HepG2 (cell line): Measurements from ENCODE around the gene RNF149. TPM values are rescaled to one million over a fixed set of nuclear protein-coding genes. Genes with fewer than 3 reads are reported as not detected.

Source experiments
- GLI4 ChIP-seq: sonication (generic); formaldehyde crosslinking; IDR thresholded peaks from 2 replicates; pipeline ENCODE4 v1.5.1; 2020; ENCODE audit warnings: missing genetic modification reagents, mild to moderate bottlenecking, moderate library complexity, borderline replicate concordance
- KMT2A ChIP-seq: sonication (generic); formaldehyde crosslinking; IDR thresholded peaks from 2 replicates; pipeline ENCODE4 v1.4.0; 2020; ENCODE audit warnings: missing genetic modification reagents
- MAFK ChIP-seq, 2 experiments: IDR thresholded peaks in 1 of 2; conservative IDR thresholded peaks in 1 of 2; 2 replicates each; pipeline ENCODE4 v1.6.1; 2011; ENCODE audit warnings: improper control_type of control experiment in 2 of 2, low read length in 2 of 2
- MBD4 ChIP-seq: IDR thresholded peaks from 2 replicates; pipeline ENCODE4 v1.6.1; 2012; ENCODE audit warnings: low read length, inconsistent platforms, borderline replicate concordance
- PAF1 ChIP-seq: IDR thresholded peaks from 2 replicates; pipeline ENCODE4 v1.6.1; 2016; ENCODE audit warnings: missing genetic modification reagents, missing compliant biosample characterization
- POLR2AphosphoS5 ChIP-seq: IDR thresholded peaks from 2 replicates; pipeline ENCODE4 v1.6.1; 2012; ENCODE audit warnings: low read depth, low read length
- POLR2G ChIP-seq: fragments of 200-400 bp; formaldehyde crosslinking; IDR thresholded peaks from 2 replicates; pipeline ENCODE4 v1.6.1; 2018; ENCODE audit warnings: mild to moderate bottlenecking, low read depth, low read length, moderate library complexity
- RBM22 ChIP-seq: fragments of 200-400 bp; formaldehyde crosslinking; optimal IDR thresholded peaks from 2 replicates; pipeline ENCODE3; 2017; ENCODE audit warnings: mild to moderate bottlenecking, low read length, moderate library complexity
- TOE1 ChIP-seq: sonication (generic); formaldehyde crosslinking; IDR thresholded peaks from 2 replicates; pipeline ENCODE4 v1.4.0; 2020; ENCODE audit warnings: mild to moderate bottlenecking, missing genetic modification reagents
- ZBTB2 ChIP-seq: sonication (generic); formaldehyde crosslinking; IDR thresholded peaks from 2 replicates; pipeline ENCODE4 v1.8.0; 2022; ENCODE audit warnings: low read depth, missing genetic modification reagents
- ZNF224 ChIP-seq: sonication (generic); formaldehyde crosslinking; IDR thresholded peaks from 2 replicates; pipeline ENCODE4 v1.5.0; 2020; ENCODE audit warnings: mild to moderate bottlenecking, missing genetic modification reagents
- ZNF256 ChIP-seq: sonication (generic); formaldehyde crosslinking; conservative IDR thresholded peaks from 2 replicates; pipeline ENCODE4 v1.4.0; 2020; ENCODE audit warnings: missing genetic modification reagents
- ZNF281 ChIP-seq: sonication (generic); formaldehyde crosslinking; IDR thresholded peaks from 2 replicates; pipeline ENCODE4 v1.4.0; 2020; ENCODE audit warnings: missing genetic modification reagents, borderline replicate concordance
- ZNF318 ChIP-seq: sonication (generic); formaldehyde crosslinking; IDR thresholded peaks from 2 replicates; pipeline ENCODE4 v1.4.0; 2020; ENCODE audit warnings: mild to moderate bottlenecking, missing genetic modification reagents
- ZNF501 ChIP-seq: sonication (generic); formaldehyde crosslinking; IDR thresholded peaks from 2 replicates; pipeline ENCODE4 v1.5.1; 2020; ENCODE audit warnings: mild to moderate bottlenecking, moderate library complexity, missing genetic modification reagents
- ZNF558 ChIP-seq: sonication (generic); formaldehyde crosslinking; IDR thresholded peaks from 2 replicates; pipeline ENCODE4 v1.9.0; 2022; ENCODE audit warnings: mild to moderate bottlenecking, missing genetic modification reagents, borderline replicate concordance
- polyA plus RNA-seq, 8 experiments: library from polyadenylated mRNA; depleted of rRNA in 3 of 8; stranded (reverse) in 7 of 8; unstranded in 1 of 8; fragments of >200 nt; fragmentation: Illumina TruSeq in 4 of 8; extraction: Trizol in 4 of 8; gene quantifications; 2 replicates each; pipeline versions ENCODE4 v1.2.1 to v1.2.3, GENCODE V29; 2011 to 2016; ENCODE audit warnings: low read depth in 4 of 8, missing spikeins in 1 of 8, mixed read lengths in 1 of 8; ENCODE audit not compliant: insufficient read depth in 1 of 8
- total RNA-seq, 5 experiments: library from RNA; depleted of rRNA; stranded (reverse); fragments of >200 nt; fragmentation: Illumina TruSeq; extraction: Trizol; gene quantifications; 2 replicates each; pipeline ENCODE4 v1.2.3, GENCODE V29; 2016; ENCODE audit warnings: low read depth in 1 of 5

Gene RNF149
- total and polyA plus RNA-seq, 2 of the 13 experiments (the other 11 are each of a cell fraction or from before 2014, with no cell fraction given) = 87.6 to 109 TPM

- TF ChIP-seq ZNF281 (CRISPR knock-in tag) (0 out of 2 replicates have a peak, but pooled peaks have one; percentile 27), KMT2A (CRISPR knock-in tag) (no peak), MBD4 (peak; percentile 18; the same call in 1 of the 2 replicates), POLR2AphosphoS5 (peak; percentile 13; the same call in 1 of the 2 replicates), ZNF256 (CRISPR knock-in tag) (no peak), ZNF501 (CRISPR knock-in tag) (0 out of 2 replicates have a peak, but pooled peaks have one; percentile 40), PAF1 (CRISPR knock-in tag) (peak; percentile 87), ZBTB2 (CRISPR knock-in tag) (no peak), ZNF558 (CRISPR knock-in tag) (no peak), TOE1 (CRISPR knock-in tag) (no peak), RBM22 (peak; percentile 99), GLI4 (CRISPR knock-in tag) (no peak), POLR2G (peak; percentile 73), ZNF224 (0 out of 2 replicates have a peak, but pooled peaks have one; percentile 48), ZNF318 (CRISPR knock-in tag) (no peak), MAFK (conservative IDR thresholded peaks at IDR 0.05 in 1 of 2, IDR thresholded peaks at IDR 0.05 in 1 of 2; ENCODE audit: low read length in 2 of 2) (no peak)
Measured at GRCh38 chr2:101270700-101271259, 37.7 kb downstream of the RNF149 start (continued).
